Measurements from ENCODE around the gene FAM240A.

DNA sequence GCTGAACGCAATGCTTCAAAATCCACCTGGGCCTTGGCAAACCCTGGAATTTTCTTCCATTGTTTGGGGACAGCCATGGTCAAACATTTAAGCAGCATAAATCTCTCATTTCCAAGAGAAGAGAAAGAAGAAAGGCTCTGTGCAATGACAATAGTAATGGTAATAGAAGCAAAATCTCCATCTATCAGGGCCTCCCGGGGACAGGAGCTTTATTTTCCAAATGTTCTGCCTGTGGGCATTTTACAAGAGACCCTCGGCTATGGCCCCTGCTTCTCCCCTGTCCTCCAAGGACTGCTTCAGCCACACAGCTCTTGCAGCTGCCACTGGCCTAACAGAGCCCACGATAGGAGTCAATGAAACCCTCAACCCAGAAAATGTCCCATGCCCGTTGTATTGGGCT lies 12.7 kb upstream of the FAM240A start:
- TF ChIP-seq CTCF (IDR thresholded peaks at IDR 0.05) (no peak), EZH2 (IDR thresholded peaks at IDR 0.05) (no peak), EZH2phosphoT487 (IDR thresholded peaks at IDR 0.05) (no peak)
